Right cardiac atrium (tissue), 5 donors: ENCODE measurements around the gene DCTN1. TPM values are rescaled to one million over a fixed set of nuclear protein-coding genes. Genes with fewer than 3 reads are reported as not detected.
"Not testable (repeated sequence)": the region's sequence is repeated elsewhere in the genome, so short reads cannot be mapped to it uniquely, and the experiment has no call there.

Source experiments
- ATAC-seq, 2 donors: fragments of 200-7000 bp; cut with Tn5 transposase; one replicate each; pipeline versions ENCODE4 v1.8.0 to v1.9.1; 2020; ENCODE audit warnings: moderate library complexity in 2 of 2, mild to moderate bottlenecking in 1 of 2
- DNase-seq, 3 donors: peaks; one replicate each; pipeline ENCODE4 v3.0.0-alpha.2; 2020
- H3K27ac ChIP-seq: one replicate; pipeline ENCODE4 v1.5.1; 2013; ENCODE audit warnings: mild to moderate bottlenecking, low read length, control low read depth, moderate library complexity
- H3K27me3 ChIP-seq: one replicate; pipeline ENCODE4 v1.6.1; 2013; ENCODE audit not compliant: control insufficient read depth, insufficient read depth
- H3K4me1 ChIP-seq: one replicate; pipeline ENCODE4 v1.6.1; 2013; ENCODE audit warnings: low read length; ENCODE audit not compliant: control insufficient read depth, insufficient read depth
- H3K4me3 ChIP-seq: one replicate; pipeline ENCODE4 v1.5.1; 2013; ENCODE audit warnings: low read length, control low read depth
- H3K9me3 ChIP-seq: one replicate; pipeline ENCODE4 v1.6.1; 2013; ENCODE audit warnings: low read length; ENCODE audit not compliant: control insufficient read depth
- WGBS: extraction: QIAGEN DNeasy Blood & Tissue Kit; methylation state at CpG from one replicate; pipeline ENCODE4 v1.1.7; 2013; 5-methylcytosine and 5-hydroxymethylcytosine counted together
- intact Hi-C, 4 donors: fragments of 100-400 bp; cut with DNase I; formaldehyde crosslinking; loops; one replicate each; pipeline versions ENCODE4 v1.11.0 to v1.14.0; 2022 to 2023
- polyA plus RNA-seq: library from polyadenylated mRNA; stranded (reverse); fragments of 200-250 nt; gene quantifications from one replicate; pipeline ENCODE4 v1.2.3, GENCODE V29; 2013
- total RNA-seq, 4 donors: library from RNA; stranded (reverse); fragmentation: NEBNext Ultra II Directional; extraction: Animal tissue kit (Norgen Biotek cat#: 25700); gene quantifications; one replicate each; pipeline ENCODE4 v1.2.1, GENCODE V29; 2021
- donor health status: healthy with polysubstance abuse.
- donor health status: DM: no; HTN: yes; CAD: no.
- donor health status: DM: no; HTN: no; CAD: no.
- donor health status: DM: no; HTN: yes; CAD: no; lungs with severe emphysema.
- donor health status: DM: yes; HTN: yes; CAD: no.

Gene DCTN1
- total and polyA plus RNA-seq, 5 donors, result 71.7 to 131 (median 123) TPM

GRCh38 chr2:74420443-74421103 lies 40.5 kb upstream of the DCTN1 start:
- H3K4me3 ChIP-seq, H3K27me3 ChIP-seq, H3K4me1 ChIP-seq, H3K9me3 ChIP-seq, H3K27ac ChIP-seq, intact Hi-C loops, DNase-seq, ATAC-seq: not testable (repeated sequence)
- 77% methylated on average over 19 of the region's 19 CpGs for WGBS

- H3K27ac ChIP-seq, result no peak overlapping the region
- intact Hi-C loops, result no loop called here
- H3K4me3 ChIP-seq, result no peak overlapping the region
- no peaks in the 10 kb centered on the region for H3K27me3 ChIP-seq
- DNase-seq, result no peak
- ATAC-seq, result no peak
- no peaks in the 10 kb centered on the region for H3K9me3 ChIP-seq
- H3K4me1 ChIP-seq, result no peaks in the 10 kb centered on the region
- WGBS, result 76% methylated on average over 2 of the region's 2 CpGs
Measured at GRCh38 chr2:74420006-74420405, 39.9 kb upstream of the DCTN1 start.

- Histone ChIP-seq H3K27ac (no peak overlapping the region), H3K9me3 (no peaks in the 10 kb centered on the region), H3K4me3 (no peak overlapping the region), H3K27me3 (no peaks in the 10 kb centered on the region), H3K4me1 (no peaks in the 10 kb centered on the region)
- 86% methylated on average over 1 of the region's 1 CpG for WGBS
- DNase-seq, result no peak
- ATAC-seq, result no peak
- intact Hi-C loops, result no loop called here
Measured at GRCh38 chr2:74419345-74419744, 39.2 kb upstream of the DCTN1 start.

- H3K27me3 ChIP-seq, result no peaks in the 10 kb centered on the region
- no peaks in the 10 kb centered on the region for H3K4me1 ChIP-seq
- 44% methylated on average over 27 of the region's 27 CpGs for WGBS
- H3K27ac ChIP-seq, result no peak overlapping the region
- intact Hi-C loops, result no loop called here
- H3K9me3 ChIP-seq, result no peaks in the 10 kb centered on the region
- peak; percentile 58 to 90 (median 82) for DNase-seq
- no peak overlapping the region for H3K4me3 ChIP-seq
- no peak for ATAC-seq
Measured at GRCh38 chr2:74418312-74418711, 38.2 kb upstream of the DCTN1 start.

GRCh38 chr2:74417763-74418162 lies 37.7 kb upstream of the DCTN1 start:
- no peak overlapping the region for H3K4me3 ChIP-seq
- H3K27ac ChIP-seq, result no peak overlapping the region
- intact Hi-C loops, result no loop called here
- no peak for ATAC-seq
- WGBS, result 92% methylated on average over 6 of the region's 6 CpGs
- H3K4me1 ChIP-seq, result peaks cover 2% of the 10 kb centered on the region
- no peaks in the 10 kb centered on the region for H3K9me3 ChIP-seq
- H3K27me3 ChIP-seq, result no peaks in the 10 kb centered on the region
- no peak for DNase-seq

GRCh38 chr2:74417197-74417596 lies 37.1 kb upstream of the DCTN1 start:
- WGBS, result 84% methylated on average over 3 of the region's 3 CpGs
- H3K4me3 ChIP-seq, result no peak overlapping the region
- intact Hi-C loops, result no loop called here
- no peaks in the 10 kb centered on the region for H3K9me3 ChIP-seq
- DNase-seq (no peak), ATAC-seq (no peak)
- no peaks in the 10 kb centered on the region for H3K27me3 ChIP-seq
- H3K4me1 ChIP-seq, result peaks cover 2% of the 10 kb centered on the region
- H3K27ac ChIP-seq, result no peak overlapping the region

GRCh38 chr2:74416778-74417177 lies 36.7 kb upstream of the DCTN1 start:
- Histone ChIP-seq H3K4me1 (peaks cover 2% of the 10 kb centered on the region), H3K27ac (no peak overlapping the region), H3K27me3 (no peaks in the 10 kb centered on the region), H3K4me3 (no peak overlapping the region), H3K9me3 (no peaks in the 10 kb centered on the region)
- ATAC-seq (no peak), DNase-seq (no peak)
- intact Hi-C loops, result no loop called here
- 62% methylated on average over 3 of the region's 3 CpGs for WGBS

- Histone ChIP-seq H3K27ac (no peak overlapping the region), H3K9me3 (no peaks in the 10 kb centered on the region), H3K27me3 (no peaks in the 10 kb centered on the region), H3K4me1 (peaks cover 2% of the 10 kb centered on the region), H3K4me3 (peak overlapping the region; percentile 46)
- 49% methylated on average over 35 of the region's 35 CpGs for WGBS
- intact Hi-C loops, result no loop called here
- no peak for DNase-seq
- ATAC-seq, result peak in 1 of 2 donors; percentile 15
Measured at GRCh38 chr2:74415762-74416395, 35.8 kb upstream of the DCTN1 start.

- no peaks in the 10 kb centered on the region for H3K9me3 ChIP-seq
- H3K4me1 ChIP-seq, result peaks cover 2% of the 10 kb centered on the region
- intact Hi-C loops, result no loop called here
- peak; percentile 86 to 87 for ATAC-seq
- 5% methylated on average over 66 of the region's 66 CpGs for WGBS
- H3K27me3 ChIP-seq, result no peaks in the 10 kb centered on the region
- peak; percentile 67 to 91 (median 88) for DNase-seq
- peak overlapping the region; percentile 46 for H3K4me3 ChIP-seq
- H3K27ac ChIP-seq, result no peak overlapping the region
Measured at GRCh38 chr2:74414881-74415761, 35.0 kb upstream of the DCTN1 start.

- peaks cover 2% of the 10 kb centered on the region for H3K4me1 ChIP-seq
- WGBS, result 42% methylated on average over 19 of the region's 19 CpGs
- ATAC-seq, result peak; percentile 19 to 38
- peak overlapping the region; percentile 46 for H3K4me3 ChIP-seq
- H3K9me3 ChIP-seq, result no peaks in the 10 kb centered on the region
- no peak overlapping the region for H3K27ac ChIP-seq
- intact Hi-C loops, result no loop called here
- no peaks in the 10 kb centered on the region for H3K27me3 ChIP-seq
- DNase-seq, result no peak
Measured at GRCh38 chr2:74414441-74414840, 34.3 kb upstream of the DCTN1 start.
